GM21723 (cell line): ENCODE data around the gene TENM3.
A peak's percentile ranks its signal among the peaks of the same experiment; 100 is the strongest.

Source experiments
- ATAC-seq: cut with Tn5 transposase; IDR thresholded peaks from one replicate; pipeline ENCODE4 v1.9.1; 2021; ENCODE audit warnings: mild to moderate bottlenecking, moderate library complexity; ENCODE audit not compliant: unreplicated experiment

TENM3 gene

GRCh38 chr4:182443070-182443469 lies 199.9 kb downstream of the TENM3 start:
- ATAC-seq = no peak

- no peak for ATAC-seq
Measured at GRCh38 chr4:182447767-182448280, 204.6 kb downstream of the TENM3 start.

GRCh38 chr4:182448281-182449151 lies 205.3 kb downstream of the TENM3 start:
- peak; percentile 89 for ATAC-seq

GRCh38 chr4:182449186-182449929 lies 206.2 kb downstream of the TENM3 start:
- ATAC-seq = no peak

- no peak for ATAC-seq
Measured at GRCh38 chr4:182449930-182450439, 206.8 kb downstream of the TENM3 start.

- no peak for ATAC-seq
Measured at GRCh38 chr4:182451441-182451840, 208.2 kb downstream of the TENM3 start.

- no peak for ATAC-seq
Measured at GRCh38 chr4:182453830-182454229, 210.6 kb downstream of the TENM3 start.

- ATAC-seq = no peak
Measured at GRCh38 chr4:182454440-182455013, 211.3 kb downstream of the TENM3 start.

GRCh38 chr4:182465114-182465513 lies 221.9 kb downstream of the TENM3 start:
- no peak for ATAC-seq

- no peak for ATAC-seq
Measured at GRCh38 chr4:182465979-182466378, 222.8 kb downstream of the TENM3 start.

GRCh38 chr4:182470215-182470614 lies 227.0 kb downstream of the TENM3 start:
- ATAC-seq = no peak

- ATAC-seq = no peak
Measured at GRCh38 chr4:182475539-182475938, 232.3 kb downstream of the TENM3 start.

GRCh38 chr4:182478475-182478874 lies 235.3 kb downstream of the TENM3 start:
- ATAC-seq = peak; percentile 83

GRCh38 chr4:182483685-182484084 lies 240.5 kb downstream of the TENM3 start:
- ATAC-seq = no peak

GRCh38 chr4:182486881-182487280 lies 243.7 kb downstream of the TENM3 start:
- no peak for ATAC-seq

- ATAC-seq = no peak
Measured at GRCh38 chr4:182488896-182489295, 245.7 kb downstream of the TENM3 start.

GRCh38 chr4:182489607-182490006 lies 246.4 kb downstream of the TENM3 start:
- no peak for ATAC-seq

- ATAC-seq = no peak
Measured at GRCh38 chr4:182491719-182492118, 248.5 kb downstream of the TENM3 start.

GRCh38 chr4:182492423-182492822 lies 249.2 kb downstream of the TENM3 start:
- peak; percentile 56 for ATAC-seq

GRCh38 chr4:182493377-182493776 lies 250.2 kb downstream of the TENM3 start:
- ATAC-seq = no peak

- ATAC-seq = peak; percentile 51
Measured at GRCh38 chr4:182494103-182494502, 250.9 kb downstream of the TENM3 start.
